Stimulated activated CD4-positive, alpha-beta T cell treated with anti-CD3 and anti-CD28 coated beads, Interleukin-12 subunit alpha, Interleukin-12 subunit beta, amount 100 ng/mL, for 4 hours (primary cell): Measurements from ENCODE around the gene OR2T11.
"Not testable (repeated sequence)": the region's sequence is repeated elsewhere in the genome, so short reads cannot be mapped to it uniquely, and the experiment has no call there.

Experiments used
- DNase-seq: peaks from one replicate; pipeline ENCODE4 v3.0.0-alpha.2; 2020

OR2T11 gene

DNA sequence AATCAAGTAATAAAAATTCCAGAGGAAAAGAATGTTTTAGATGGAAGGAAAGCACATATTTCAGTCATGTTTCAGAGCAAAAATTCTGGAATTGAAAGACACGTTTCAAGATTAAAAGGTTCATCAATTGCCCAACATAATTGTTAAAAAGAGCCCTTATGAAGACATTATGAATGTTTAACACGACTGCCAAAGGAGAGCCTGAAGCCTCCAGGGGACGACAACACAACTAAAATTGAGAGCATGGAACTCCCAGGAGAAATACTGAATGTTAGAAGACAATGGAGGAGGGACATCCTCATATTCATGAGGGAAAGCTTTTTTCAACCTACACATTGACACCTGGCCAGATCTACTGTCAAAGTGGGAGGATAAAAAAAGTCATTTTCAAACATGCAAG, 16.0 kb downstream of the OR2T11 start:
- peak; percentile 46 for DNase-seq

DNA sequence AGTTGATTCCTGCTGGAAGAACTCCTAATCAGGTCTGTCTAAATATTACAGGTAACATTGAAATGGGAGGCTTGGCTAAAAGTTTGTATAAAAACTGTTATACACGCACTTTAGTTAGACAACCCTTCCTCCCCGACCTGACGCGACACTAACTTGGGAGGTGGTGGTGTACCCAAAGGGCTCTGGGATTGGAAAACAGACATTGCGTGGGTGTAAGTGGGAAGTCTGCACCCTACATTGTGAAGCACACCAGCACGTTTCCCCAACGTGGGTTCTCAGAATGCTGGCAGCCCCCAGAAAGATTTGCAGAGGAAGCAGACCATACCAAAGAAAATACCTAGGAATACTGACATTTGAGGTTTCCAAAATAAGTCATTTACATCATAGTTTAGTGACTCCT, 16.8 kb downstream of the OR2T11 start:
- DNase-seq: no peak

DNA sequence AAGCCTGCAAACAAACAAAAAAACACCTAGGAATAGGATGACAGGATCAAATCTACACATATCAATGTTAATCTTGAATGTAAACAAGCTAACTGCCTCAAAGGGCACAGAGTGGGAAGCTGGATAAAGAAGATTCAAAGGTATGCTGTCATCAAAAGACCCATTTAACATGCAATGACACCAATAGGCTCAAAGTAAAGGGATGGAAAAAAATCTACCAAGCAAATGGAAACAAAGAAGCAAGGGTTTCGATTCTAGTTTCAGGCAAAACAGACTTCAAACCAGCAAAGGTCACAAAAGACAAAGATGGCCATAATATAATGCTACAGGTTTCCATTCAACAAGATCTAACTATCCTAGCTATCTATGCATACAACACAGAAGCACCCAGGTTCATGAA, 21.1 kb downstream of the OR2T11 start:
- DNase-seq: no peak

DNA sequence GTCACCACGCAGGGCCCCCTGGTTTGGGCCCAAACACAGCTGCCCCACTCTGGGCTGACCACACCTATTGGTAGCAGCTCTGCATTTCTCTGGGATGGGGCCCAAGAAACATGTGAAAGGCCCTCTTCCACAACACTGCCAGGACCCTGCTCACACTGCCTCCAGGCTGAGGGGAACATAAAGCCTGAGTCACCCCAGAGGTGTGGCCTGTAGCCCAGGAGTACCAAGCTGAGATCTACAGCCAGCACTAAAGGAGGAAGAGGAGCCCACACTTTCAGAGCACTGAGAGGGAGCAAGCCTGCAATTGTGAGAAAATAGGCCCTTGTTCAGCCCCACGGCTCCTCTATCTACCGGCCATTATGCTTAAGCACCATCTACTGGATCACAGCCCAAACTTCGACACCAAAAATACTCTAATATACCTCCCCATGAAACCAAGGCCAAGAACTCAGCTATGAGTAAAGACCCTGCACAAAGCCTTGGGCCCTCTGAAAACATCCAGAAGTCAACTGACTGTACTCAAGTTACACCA, 22.9 kb downstream of the OR2T11 start:
- DNase-seq: no peak

DNA sequence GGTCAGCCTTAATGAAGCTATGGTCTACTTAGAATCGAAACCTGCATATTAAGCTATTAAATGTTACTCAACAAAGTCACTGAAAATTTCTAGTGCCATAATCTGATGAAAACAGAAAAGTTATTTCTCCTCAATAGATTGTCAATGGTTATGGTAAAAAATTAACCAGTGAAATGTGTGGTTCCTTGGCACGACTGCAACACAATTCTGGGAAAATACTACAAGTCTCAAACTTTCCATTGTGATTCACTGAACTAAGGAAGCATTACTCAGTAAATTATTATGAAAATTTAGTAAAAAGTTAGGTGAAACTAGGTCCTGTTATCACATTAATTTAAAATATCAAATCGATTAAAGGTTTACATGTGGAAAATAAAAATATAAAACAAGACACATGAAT, 24.6 kb downstream of the OR2T11 start:
- DNase-seq: no peak

DNA sequence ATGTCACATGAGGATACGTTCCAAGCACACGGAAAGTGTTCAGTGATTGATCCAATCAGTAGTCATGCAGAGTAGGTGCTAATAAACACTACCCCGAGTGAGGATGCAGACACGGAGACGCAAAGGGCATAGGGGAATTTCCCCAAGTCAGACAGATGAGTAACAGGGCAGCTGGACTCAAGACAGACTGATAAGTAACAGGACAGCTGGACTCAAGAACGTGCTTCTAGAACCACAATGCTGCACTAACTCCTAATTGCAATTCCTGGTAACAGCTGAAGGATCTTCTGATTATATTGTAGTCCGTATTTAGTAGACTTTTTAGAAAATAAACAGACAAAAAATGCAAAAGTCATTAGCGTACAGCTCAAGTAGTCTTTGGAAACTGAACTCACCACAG, 35.5 kb downstream of the OR2T11 start:
- DNase-seq: no peak

DNA sequence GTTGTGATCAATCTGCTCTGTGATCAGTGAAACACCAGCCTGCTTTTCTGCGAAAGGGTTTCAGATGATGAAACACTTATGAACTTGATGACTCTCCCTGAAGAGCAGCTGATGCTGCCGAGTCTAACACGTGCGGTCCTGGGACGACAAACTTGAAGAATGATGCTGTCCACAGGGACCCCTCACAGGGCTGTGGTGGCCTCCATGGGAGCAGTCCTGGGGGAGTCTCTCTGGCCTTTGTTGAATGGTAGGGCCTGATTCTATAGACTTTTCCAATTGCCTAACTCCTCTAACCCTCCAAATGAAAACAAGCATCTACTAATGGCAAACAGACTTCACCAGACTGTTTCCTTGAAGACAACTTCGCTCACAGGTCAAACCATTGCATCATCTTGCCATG, 37.3 kb downstream of the OR2T11 start, which contains the start of gene OR2T10:
TSS of gene OR2T10 (minus strand) at position 112 of the 400 bp plus-strand sequence. CDS start 3,932 bp downstream, outside the sequence.
- DNase-seq: no peak

DNA sequence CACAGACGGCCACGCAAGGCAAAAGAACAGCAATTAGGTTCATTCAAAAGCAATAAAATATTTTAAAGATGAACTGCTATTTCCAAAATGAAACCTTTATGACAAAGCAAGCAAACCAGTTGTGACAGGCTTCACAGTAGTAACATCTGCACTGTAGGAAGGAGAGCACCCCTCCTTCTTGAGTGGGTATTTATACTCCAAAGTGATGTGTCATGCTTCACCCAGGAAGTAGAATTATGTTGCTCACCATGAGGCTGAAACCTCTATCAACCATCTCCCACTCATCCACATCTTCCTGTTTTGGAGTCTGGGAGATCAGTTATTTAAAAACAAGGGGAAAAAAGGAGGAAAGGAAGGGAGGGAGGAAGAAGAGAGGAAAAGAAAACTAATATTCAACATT, 38.3 kb downstream of the OR2T11 start:
- DNase-seq: no peak

DNA sequence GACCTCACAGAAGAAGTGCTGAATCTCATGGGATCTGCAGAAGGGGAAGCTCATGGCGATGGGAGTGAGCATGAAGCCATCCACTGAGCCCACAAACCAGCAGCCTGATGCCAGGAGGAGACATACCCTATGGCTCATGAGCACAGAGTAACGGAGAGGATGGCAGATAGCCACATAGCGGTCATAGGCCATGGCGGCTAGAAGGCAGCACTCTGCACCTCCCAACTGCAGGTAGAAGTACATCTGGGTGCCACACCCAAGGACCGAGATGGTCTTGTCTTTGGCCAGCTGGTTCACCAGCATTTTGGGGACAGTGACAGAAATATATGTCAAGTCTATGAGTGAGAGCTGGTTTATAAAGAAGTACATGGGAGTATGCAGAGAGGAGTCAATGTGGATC, 41.7 kb downstream of the OR2T11 start:
- no peak for DNase-seq

DNA sequence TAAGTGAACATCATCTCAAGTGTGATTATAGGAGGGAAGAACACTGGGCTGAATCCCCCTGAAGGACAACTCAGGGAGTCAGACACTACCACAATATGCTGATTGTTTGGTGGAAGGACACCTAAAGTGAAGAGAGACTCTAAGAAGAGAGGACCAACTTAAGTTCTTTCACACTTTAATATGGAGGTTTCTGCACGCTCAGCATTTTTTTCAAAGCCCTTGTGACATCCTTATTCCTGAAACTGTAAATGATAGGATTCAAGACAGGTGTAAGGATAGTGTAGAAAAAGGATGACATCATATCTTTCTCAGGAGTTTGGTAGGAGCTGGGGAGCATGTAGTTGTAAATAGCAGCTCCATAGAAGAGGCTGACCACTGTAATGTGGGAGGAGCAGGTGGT, 42.2 kb downstream of the OR2T11 start:
- no peak for DNase-seq

DNA sequence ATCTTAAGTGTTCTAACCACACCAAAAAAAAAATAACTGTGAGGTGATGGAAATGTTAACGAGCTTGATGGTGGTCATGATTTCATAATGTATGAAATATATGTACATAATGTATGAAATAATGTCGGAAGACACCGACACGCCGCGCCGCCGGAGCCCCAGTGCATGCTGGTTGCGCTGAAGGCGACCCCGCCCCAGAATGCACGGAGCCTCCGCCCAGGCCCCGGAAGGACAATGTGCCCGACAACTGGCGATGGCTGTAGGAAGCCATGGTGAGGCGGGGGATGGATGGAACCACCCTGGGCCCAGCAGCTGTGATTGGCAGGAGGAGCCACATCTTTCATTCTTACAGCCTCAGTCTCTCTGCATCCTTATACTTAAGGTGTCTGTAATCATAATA, 44.8 kb downstream of the OR2T11 start:
- DNase-seq: no peak

DNA sequence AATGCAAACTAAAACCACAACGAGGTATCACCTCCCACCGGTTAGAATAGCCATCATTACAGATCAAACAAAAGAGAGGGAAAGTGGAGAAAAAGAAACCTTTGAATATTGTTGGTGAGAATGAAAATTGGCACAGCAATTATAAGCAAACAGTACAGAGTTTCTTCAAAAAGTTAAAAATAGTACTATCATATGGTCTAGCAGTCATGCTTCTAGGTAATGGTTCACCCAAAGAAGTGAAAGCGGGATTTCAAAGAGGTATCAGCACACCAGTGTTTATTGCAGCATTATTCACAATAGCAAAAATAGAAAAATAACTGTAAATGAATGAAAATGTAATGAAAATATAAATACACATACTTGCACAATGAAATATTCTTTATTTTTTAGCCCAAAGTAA, 45.6 kb downstream of the OR2T11 start:
- no peak for DNase-seq

DNA sequence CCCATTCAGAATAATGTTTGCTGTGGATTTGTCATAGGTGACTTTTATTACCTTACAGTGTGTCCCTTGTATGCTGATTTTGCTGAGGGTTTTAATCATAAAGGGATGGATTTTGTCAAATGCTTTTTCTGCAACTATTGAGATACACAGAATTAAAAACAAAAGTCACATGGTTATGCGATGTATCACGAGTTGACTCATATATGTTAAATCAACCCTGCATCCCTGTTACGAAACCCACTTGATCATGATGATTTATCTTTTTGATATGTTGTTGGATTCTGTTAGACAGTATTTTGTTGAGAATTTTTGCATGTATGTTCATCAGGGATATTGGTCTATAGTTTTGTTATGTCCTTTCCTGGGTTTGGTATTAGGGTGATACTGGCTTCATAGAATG, 49.6 kb downstream of the OR2T11 start:
- no peak for DNase-seq

DNA sequence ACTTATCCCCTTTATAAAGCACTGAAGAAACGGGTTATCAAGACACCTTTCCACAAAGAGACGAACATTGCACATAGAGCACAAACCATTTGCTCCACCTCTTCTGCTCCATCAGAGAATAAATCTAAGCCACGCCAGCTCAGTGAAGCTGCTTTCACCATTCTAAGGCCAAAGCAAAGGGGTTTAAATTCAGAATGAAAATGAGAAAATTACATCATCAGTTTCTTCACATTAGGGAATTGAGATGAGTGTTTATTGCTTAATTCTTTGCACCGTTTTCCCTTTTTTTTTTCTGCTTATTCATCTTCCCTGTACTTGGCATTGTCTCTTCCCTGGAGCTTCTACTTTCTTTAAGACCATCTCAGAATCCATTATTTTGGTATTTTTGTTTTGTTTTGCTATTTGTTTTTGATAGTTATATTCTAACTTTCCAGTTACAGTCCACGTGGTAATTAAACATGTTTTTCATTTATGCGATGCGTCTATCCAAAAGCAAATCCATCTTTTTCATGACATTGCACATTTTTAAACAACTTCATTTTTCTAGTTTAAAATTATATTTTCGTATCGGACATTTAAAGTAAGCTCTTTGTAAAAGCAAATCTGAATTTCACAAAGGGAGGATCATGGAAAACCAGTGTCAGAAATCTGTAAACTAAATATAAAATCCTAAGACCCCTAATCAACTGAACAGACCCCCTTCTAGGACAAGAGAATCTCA, 58.5 kb downstream of the OR2T11 start:
- no peak for DNase-seq

DNA sequence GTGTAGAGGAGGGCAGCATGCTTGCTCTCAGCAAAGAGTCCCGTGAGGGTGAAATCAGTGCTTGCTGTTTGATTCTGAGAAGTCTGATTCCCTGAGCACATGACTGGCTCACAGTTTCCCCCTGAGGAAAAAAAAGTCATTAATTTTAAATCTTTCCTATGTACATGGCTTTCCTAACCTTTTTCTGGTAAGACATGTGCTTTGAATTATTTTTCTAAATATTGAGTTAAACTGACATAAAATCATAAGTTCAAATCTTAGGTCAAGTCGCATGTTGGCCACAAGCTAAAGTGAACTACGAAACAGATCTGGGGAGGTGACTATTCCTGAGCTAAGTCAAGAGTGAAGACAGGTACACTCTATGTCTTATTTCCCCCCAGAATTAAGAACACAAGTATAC, 60.2 kb downstream of the OR2T11 start, which contains the start of gene OR2T34:
TSS of gene OR2T34 (minus strand) at position 101 of the 400 bp plus-strand sequence. CDS start at position 101, 0 bp downstream.
- DNase-seq: not testable (repeated sequence)

DNA sequence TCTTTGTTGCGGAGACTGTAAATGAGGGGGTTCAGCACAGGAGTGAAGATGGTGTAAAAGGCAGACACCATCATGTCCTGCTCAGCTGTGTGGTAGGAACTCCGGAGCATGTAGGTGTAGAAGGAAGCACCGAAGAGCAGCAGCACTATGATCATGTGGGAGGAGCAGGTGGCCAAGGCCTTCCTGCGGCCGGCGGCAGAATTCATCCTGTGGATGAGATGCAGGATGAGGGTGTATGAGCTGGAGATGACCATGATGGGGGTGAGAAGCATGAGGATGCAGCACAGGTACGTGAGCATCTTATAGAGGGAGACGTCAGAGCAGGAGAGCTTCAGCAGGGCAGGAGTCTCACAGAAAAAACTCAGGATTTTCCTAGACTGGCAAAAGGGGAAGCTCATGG, 61.0 kb downstream of the OR2T11 start:
- not testable (repeated sequence) for DNase-seq
